ENCODE measurements around the gene GABRG3.

Gene GABRG3

GRCh38 chr15:26970712-26971210 lies at the start of gene GABRG3:
GABRG3 (plus strand) TSS chr15:26971181.
- peak; percentile 41 for DNase-seq

DNA sequence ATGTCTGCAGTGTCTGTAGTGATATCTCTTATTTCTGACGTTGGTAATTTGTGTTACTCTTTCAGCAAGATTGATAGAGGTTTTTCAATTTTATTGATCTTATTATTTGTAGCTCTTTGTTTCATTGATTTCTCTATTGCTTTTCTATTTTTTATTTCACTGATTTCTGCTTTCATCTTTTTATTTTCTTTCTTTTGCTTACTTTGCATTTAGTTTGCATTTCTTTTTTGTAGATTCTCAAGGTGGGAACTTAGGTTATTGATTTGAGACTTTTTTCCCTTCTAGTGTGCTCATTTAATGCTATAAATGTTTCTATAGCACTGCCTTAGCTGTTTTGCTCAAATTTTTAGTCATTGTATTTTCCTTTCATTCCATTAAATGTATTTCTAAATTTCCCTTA lies 49.5 kb upstream of the GABRG3 start:
- no peak for DNase-seq

DNA sequence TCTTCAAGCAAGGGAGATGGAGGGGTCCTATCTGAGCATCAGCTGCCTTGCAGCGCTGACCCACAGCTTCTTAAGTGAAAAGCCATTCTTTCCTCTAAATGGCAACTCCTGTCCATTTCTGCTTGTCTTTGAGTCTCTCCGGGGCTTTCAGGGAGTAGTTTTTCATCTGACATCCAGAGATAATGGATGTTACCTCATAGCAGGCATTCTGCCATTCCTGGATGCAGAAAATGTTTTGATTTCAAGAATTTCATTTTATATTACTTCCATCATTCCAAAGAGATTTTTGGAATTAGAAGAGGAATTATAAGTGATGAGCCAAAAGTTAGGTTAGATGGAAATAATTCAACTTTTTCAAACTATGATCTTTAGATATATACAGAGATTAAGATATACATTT lies 44.9 kb upstream of the GABRG3 start:
- no peak for DNase-seq

DNA sequence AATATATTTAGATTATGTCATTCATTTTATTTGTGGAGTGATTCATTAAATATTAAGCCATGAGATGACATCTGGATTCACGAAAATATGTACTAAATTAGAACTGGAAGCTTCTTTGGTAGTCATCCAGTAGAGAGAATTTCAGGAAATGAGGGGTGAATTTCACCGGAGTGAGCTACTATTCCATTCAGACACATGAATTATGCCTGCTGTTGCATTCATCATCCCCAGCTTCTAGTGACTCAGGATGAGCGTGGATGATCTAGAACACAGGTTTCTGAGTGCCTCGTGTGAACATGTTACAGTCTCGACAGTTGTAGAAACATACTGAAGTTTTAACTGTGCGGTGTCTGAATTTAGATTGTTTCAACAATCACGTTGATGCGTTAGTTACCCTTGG lies 42.9 kb upstream of the GABRG3 start:
- no peak for DNase-seq

DNA sequence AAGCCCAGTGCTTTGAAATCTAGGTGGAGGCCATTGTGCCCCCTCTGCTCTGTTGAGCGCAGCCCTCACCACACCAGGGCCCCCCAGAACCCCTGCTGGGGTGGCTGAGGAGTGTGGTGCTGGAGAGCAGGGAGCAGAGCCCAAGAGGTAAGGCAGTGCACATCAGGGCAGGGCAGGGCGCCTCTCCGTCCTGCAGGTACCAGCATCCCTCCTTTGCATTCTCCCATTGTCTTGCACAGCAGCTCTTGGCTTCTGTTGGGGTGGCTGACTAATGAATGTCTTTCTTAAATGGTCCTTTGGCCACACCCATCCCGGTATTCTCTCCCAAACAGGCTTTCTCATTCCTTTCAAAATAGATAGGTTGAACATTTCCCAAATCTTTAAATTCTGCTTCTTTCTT lies 41.4 kb upstream of the GABRG3 start:
- no peak for DNase-seq

DNA sequence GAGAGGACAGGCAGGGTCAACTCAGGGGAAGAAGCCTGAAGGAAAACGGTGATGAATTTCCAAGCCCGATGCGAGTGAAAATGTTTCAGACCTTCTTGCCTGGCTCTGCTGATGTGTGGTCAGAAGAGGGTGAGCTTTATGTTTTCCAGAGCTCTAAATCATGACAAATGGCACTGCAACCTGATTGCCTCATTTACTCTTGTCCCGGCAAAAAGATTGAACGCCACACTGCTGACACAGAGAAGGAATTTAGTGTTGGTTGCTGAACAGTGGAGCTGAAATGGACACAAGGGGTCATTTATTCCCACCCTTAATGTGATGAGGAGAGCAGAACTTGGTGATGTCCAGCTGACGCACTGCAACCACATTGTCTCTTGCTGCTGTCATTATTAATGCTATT lies 36.1 kb upstream of the GABRG3 start:
- DNase-seq: no peak

DNA sequence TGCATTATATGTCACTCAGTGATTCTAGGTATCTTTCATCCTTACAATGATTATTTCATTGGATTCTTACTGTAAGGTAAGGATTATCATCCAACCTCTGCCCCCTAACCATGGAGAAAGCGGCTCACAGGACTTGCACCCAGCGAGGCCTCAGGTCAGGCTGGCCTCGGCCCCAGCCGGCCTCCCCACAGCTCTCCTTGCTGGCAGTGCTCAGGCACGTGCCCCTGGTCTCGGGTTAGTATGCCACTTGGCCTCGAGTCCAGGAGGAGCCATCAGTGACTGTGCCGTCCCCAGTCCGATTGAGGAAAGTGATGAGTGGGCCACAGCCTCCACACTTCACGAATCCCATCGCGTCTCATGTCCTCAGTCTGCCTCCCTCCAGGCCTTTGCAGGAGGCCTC lies 35.7 kb upstream of the GABRG3 start:
- DNase-seq: no peak

- no peak for DNase-seq
Observed at GRCh38 chr15:26936502-26936901, 34.5 kb upstream of the GABRG3 start.

DNA sequence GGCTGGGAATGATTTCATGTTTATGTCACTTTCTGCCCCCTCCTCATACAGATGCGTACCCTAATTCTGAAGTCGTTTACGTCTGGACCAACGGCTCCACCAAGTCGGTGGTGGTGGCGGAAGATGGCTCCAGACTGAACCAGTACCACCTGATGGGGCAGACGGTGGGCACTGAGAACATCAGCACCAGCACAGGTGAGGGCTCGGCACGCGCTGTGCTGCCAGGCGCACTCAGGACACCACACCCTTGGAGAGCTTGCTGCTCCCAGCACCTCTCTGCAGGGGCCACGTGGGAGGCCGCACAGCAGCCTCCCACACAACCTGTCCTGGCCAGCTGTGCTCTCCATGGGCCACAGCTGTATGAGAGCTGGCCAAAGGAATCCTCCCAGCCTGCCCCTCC lies 33.8 kb upstream of the GABRG3 start:
- DNase-seq: no peak

DNA sequence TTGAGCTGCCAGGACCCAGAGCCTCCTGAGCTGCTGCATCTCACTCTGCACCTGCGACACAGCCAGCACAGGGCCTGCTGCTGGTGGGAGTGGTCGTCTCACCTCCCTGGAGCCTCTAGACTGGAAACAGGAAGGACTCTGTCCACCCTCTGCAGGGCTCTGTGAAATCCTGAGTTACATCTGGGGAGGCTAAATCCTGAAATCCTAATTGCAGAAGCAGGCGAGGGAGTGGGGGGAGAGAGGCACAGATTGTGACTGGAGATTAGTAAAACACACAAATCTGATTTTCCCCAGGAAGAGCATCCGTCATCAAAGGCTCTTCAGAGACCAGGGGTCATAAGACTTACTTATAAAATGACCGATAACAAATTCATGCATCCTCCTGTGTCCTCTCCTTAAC lies 31.6 kb upstream of the GABRG3 start:
- no peak for DNase-seq

GRCh38 chr15:26941489-26941888 lies 29.5 kb upstream of the GABRG3 start:
- no peak for DNase-seq

- no peak for DNase-seq
Observed at GRCh38 chr15:26943866-26944265, 27.1 kb upstream of the GABRG3 start.

- no peak for DNase-seq
Observed at GRCh38 chr15:26945046-26945445, 25.9 kb upstream of the GABRG3 start.

- no peak for DNase-seq
Observed at GRCh38 chr15:26950001-26950400, 21.0 kb upstream of the GABRG3 start.

DNA sequence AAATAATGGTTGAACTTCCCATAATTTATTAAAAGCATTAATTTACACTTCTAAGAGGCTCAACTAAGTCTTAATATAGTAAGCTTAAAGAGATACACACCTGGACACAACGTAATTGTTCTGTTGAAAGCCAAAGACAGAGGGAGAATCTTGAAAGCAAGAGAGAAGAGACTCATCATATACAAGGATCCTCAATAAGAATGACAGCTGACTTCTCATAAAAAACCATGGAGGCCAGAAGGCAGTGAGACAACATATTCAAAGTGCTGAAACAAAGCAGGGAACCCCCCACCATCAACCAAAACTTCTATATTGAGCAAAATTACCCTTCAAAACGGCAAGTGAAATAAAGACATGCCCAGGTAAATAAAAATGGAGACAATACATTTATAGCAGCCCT lies 16.6 kb upstream of the GABRG3 start:
- no peak for DNase-seq

GRCh38 chr15:26967719-26968269 lies 3.2 kb upstream of the GABRG3 start:
- DNase-seq: no peak

DNA sequence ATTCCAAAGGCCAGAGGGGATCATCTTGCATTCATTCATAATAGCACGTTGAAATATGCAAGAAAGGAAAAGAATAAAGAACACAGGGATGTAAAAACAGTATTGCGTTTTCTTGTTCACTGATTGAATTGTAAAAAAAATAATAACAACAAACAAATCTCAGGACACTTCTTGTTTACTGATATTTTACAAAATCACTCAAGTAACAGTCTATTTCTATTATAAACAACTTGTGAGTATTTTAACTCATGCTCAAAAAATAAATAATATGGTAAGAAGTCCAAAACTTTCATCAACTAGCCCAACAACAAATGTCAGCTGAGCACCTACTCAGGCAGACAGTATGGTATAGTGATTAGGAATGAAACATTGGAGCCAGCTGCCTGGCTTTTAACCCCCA lies 2.2 kb upstream of the GABRG3 start:
- no peak for DNase-seq

- DNase-seq: no peak
Observed at GRCh38 chr15:26971271-26972018, 464 bp downstream of the GABRG3 start.

DNA sequence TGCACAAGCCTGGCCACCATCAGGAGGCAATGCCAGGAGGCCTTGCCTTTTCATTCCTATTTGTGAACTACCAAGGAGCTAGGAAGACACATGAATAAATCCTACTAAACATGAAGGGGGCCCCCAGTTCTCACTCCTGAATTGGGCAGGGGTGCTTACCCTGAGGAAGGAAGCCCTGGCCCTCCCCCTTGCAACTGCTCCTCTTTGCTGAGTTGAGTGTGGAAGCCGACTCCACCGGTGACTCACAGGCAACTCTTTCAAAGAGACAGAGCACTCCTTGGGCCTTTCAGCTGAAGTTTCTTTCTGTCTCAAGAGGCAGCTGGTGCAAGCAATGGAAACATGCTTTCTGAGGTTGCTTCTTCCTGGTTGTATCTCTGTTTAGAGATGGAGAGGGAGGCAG lies 1.7 kb downstream of the GABRG3 start:
- no peak for DNase-seq

- DNase-seq: no peak
Observed at GRCh38 chr15:26974120-26974780, 3.3 kb downstream of the GABRG3 start.

DNA sequence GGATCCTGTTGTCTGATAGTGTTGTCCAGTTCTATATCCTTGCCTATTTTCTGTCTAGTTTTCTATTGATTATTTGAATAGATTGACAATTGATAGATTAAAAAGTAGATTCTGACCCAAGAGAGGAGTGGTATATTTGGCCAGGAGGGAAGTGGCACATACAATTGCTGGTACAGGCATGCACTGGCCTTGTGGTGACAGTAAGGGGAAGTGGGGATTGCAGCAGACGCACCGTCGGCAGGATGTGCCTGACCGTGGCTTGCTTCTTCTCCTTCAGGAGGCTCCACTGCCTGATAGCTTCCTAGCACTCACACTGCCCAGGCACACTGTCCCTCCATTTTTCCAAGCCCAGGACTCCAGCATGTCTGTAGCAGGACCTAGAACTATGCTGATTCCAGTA lies 10.5 kb downstream of the GABRG3 start:
- no peak for DNase-seq

GRCh38 chr15:26983822-26984221 lies 12.8 kb downstream of the GABRG3 start:
- DNase-seq: no peak

DNA sequence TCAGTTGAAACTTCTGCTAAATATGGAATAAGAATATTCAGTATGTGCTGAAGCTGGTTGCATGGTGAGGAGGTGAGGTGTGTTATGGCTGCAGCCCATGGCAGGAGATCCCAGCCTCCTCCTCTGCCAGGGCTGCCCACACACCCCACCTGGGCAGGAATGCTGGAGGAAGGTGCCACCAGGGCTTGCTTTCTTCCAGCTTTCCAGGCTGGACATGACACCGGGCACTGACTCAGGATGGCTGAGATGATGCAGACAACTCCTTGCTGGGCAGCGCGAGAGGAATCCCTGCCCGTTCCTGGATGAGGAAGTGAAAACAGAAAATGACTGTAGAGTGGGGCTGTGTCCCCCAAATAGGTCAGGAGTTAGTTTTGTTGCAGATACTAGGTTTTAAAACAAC lies 14.1 kb downstream of the GABRG3 start:
- no peak for DNase-seq

DNA sequence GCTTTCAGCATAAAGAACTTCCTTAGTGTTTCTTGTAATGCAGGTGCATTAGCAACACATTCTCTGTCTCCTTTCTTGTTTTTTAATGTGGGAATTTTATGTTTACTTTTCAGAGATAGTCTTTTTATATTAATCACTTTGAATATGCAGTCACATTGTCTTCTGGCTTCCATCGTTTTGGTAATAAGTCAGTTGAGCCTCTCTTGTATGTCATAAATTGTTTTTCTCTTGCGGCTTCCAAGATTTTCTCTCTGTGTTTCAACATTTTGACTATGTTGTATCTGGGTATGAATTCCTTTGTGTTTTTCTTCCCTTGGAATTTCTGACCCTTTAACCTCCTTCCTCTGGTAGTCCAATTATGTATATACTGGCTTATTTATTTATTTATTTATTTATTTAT lies 25.3 kb downstream of the GABRG3 start:
- no peak for DNase-seq
